Measurements from ENCODE around the gene NCEH1. TPM values are rescaled to one million over a fixed set of nuclear protein-coding genes. Genes with fewer than 3 reads are reported as not detected.
A peak's percentile ranks its signal among the peaks of the same experiment; 100 is the strongest.

NCEH1 gene
- total and polyA plus RNA-seq, 2 of the 4 experiments (the other 2 are of a cell fraction), result 22.3 to 23.3 TPM

- TF ChIP-seq MAZ (IDR thresholded peaks at IDR 0.05; ENCODE audit: borderline replicate concordance, low read depth, low read length) (no peak), CTCF (conservative IDR thresholded peaks at IDR 0.05; ENCODE audit: low read depth, low read length) (no peak), MXI1 (IDR thresholded peaks at IDR 0.05; ENCODE audit: borderline replicate concordance, low read depth, low read length) (no peak), BHLHE40 (IDR thresholded peaks at IDR 0.05; ENCODE audit: low read depth, low read length) (no peak), CHD1 (IDR thresholded peaks at IDR 0.05; ENCODE audit: low read depth, low read length) (no peak), CEBPB (IDR thresholded peaks at IDR 0.05; ENCODE audit: low read depth, low read length) (no peak), SMC3 (IDR thresholded peaks at IDR 0.05; ENCODE audit: low read depth, low read length) (no peak), FOS (IDR thresholded peaks at IDR 0.05; ENCODE audit: low read depth, low read length) (no peak)
- TF ChIP-seq, protein P1, sequence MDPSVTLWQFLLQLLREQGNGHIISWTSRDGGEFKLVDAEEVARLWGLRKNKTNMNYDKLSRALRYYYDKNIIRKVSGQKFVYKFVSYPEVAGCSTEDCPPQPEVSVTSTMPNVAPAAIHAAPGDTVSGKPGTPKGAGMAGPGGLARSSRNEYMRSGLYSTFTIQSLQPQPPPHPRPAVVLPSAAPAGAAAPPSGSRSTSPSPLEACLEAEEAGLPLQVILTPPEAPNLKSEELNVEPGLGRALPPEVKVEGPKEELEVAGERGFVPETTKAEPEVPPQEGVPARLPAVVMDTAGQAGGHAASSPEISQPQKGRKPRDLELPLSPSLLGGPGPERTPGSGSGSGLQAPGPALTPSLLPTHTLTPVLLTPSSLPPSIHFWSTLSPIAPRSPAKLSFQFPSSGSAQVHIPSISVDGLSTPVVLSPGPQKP (IDR thresholded peaks at IDR 0.05; ENCODE audit: borderline replicate concordance, low read depth, low read length), result no peak
- CTCF ChIA-PET, result no interaction called here
- H3K4me2 ChIP-seq (ENCODE audit: low read depth, low read length), result no peak overlapping the region
- no peak for ATAC-seq (ENCODE audit: low read depth)
- DNase-seq, result no peak
- WGBS, 2 experiments (ENCODE audit: extremely low coverage in 2 of 2, insufficient read length in 1 of 2), result 98% methylated on average over 7 of the region's 14 CpGs; no CpG with 5 or more reads in 1 of the 2 experiments
- H3K14ac ChIP-seq (replicated peaks; ENCODE audit: low read depth, low read length), result no peak overlapping the region
- no peak overlapping the region for H2BK20ac ChIP-seq (ENCODE audit: low read depth, low read length)
- no peaks in the 10 kb centered on the region for H3K27me3 ChIP-seq (ENCODE audit: control insufficient read depth, insufficient read depth, low read length)
- peak overlapping the region; percentile 67 for H2BK5ac ChIP-seq (ENCODE audit: low read depth, low read length, poor library complexity, severe bottlenecking)
- H3K9me1 ChIP-seq (ENCODE audit: insufficient read depth, low read length), result peaks cover 19% of the 10 kb centered on the region
- BruUV-seq (replicated peaks), result no TSS peak
- peaks cover 4% of the 10 kb centered on the region; the same call in 1 of the 2 replicates for H4K20me1 ChIP-seq (ENCODE audit: insufficient read depth, low read length)
- H2BK15ac ChIP-seq (ENCODE audit: low read depth, low read length), result no peak overlapping the region
- no peak overlapping the region for H3K23ac ChIP-seq (ENCODE audit: low read depth, low read length)
- peaks cover 26 to 78% of the 10 kb centered on the region in 2 experiments for H3K79me1 ChIP-seq (ENCODE audit: low read depth in 1 of 2, low read length in 2 of 2)
- no peaks in the 10 kb centered on the region for H3K9me3 ChIP-seq (ENCODE audit: control insufficient read depth, insufficient read depth, low read length)
- H2AK5ac ChIP-seq (ENCODE audit: low read depth, low read length), result no peak overlapping the region; the same call in 1 of the 2 replicates
- H3K27ac ChIP-seq (ENCODE audit: insufficient read depth, low read length), result no peak overlapping the region; the same call in 1 of the 2 replicates
- H3K9ac ChIP-seq (ENCODE audit: low read depth, low read length), result no peak overlapping the region
- POLR2A ChIA-PET (ENCODE audit: unreplicated experiment), result no interaction called here
- H2BK120ac ChIP-seq (ENCODE audit: low read depth, low read length), result no peak overlapping the region; the same call in 1 of the 2 replicates
- no peak overlapping the region for H3K56ac ChIP-seq (ENCODE audit: extremely low read depth, insufficient read depth, low read length)
- peaks cover 3% of the 10 kb centered on the region; the same call in 1 of the 2 replicates for H3K36me3 ChIP-seq (ENCODE audit: control insufficient read depth, insufficient read depth, low read length)
- dilution Hi-C loops (cut with HindIII; ENCODE audit: low sequenced_read_pairs, unreplicated experiment) (no loop called here), in situ Hi-C loops (cut with MboI; ENCODE audit: low sequenced_read_pairs) (no loop called here), intact Hi-C loops (cut with micrococcal nuclease) (no loop called here)
- no peak overlapping the region for H3K4me3 ChIP-seq (ENCODE audit: insufficient read depth, low read depth, low read length)
- no peak overlapping the region for H4K91ac ChIP-seq (ENCODE audit: insufficient read depth, low read depth, low read length)
- H3K18ac ChIP-seq (ENCODE audit: low read depth, low read length), result peak overlapping the region; percentile 49; the same call in 1 of the 2 replicates
- no peak overlapping the region for H2AFZ ChIP-seq (replicated peaks; ENCODE audit: low read length, poor library complexity)
- H3K4me1 ChIP-seq (ENCODE audit: control insufficient read depth, insufficient read depth, low read length), result peaks cover 9% of the 10 kb centered on the region
- H4K8ac ChIP-seq (ENCODE audit: low read depth in 2 of 2, low read length in 2 of 2), result no peak overlapping the region; a peak in 1 of 4 replicates
- peak overlapping the region; percentile 58; the same call in 1 of the 2 replicates for H4K5ac ChIP-seq (ENCODE audit: low read depth, low read length)
- H3K4ac ChIP-seq (ENCODE audit: low read depth, low read length), result no peak overlapping the region
- H2AK9ac ChIP-seq (replicated peaks; ENCODE audit: low read depth, low read length, poor library complexity), result no peak overlapping the region
Measured at GRCh38 chr3:172647823-172648222, 63.0 kb downstream of the NCEH1 start.

Measured in IMR-90 (cell line).